Endothelial cell of umbilical vein (primary cell): Measurements from ENCODE around the gene SLC35F5. TPM values are rescaled to one million over a fixed set of nuclear protein-coding genes. Genes with fewer than 3 reads are reported as not detected.

ENCODE experiments used
- BruUV-seq: library from RNA; stranded (reverse); fragments of 400-500 nt; replicated peaks from 2 replicates; lab custom pipeline; 2021; lab: Mats Ljungman, UMichigan
- CTCF ChIA-PET: fragments of 300-600, 350-600 bp; sonication (Branson Sonifier 250); formaldehyde crosslinking; loops from one replicate; lab custom pipeline; 2021; ENCODE audit warnings: antibody characterized with exemption, inconsistent platforms; lab: Charles Lee
- POLR2A ChIA-PET: fragments of 300-600, 350-600 bp; sonication (Branson Sonifier 250); formaldehyde crosslinking; loops from one replicate; lab custom pipeline; 2021; ENCODE audit warnings: antibody characterized with exemption, inconsistent platforms; lab: Charles Lee
- DNase-seq: peaks from one replicate; pipeline ENCODE4 v3.0.0-alpha.2; 2011; ENCODE audit warnings: low read depth, low spot score
- FAIRE-seq: peaks from 2 replicates; lab custom pipeline; 2011; peaks lifted over from hg19 to GRCh38; lab: Jason Lieb, UNC
- H2AFZ ChIP-seq: 2 replicates; pipeline ENCODE4 v1.6.0; 2012; ENCODE audit warnings: low read depth, low read length, control low read depth, inconsistent platforms
- H3K27ac ChIP-seq: 2 replicates; pipeline ENCODE4 v1.5.1; 2011; ENCODE audit warnings: low read depth, mild to moderate bottlenecking, control low read depth, low read length, moderate library complexity; ENCODE audit not compliant: insufficient read depth
- H3K27me3 ChIP-seq, 2 experiments: 2 replicates each; pipeline versions ENCODE4 v1.6.0 to v1.6.1; 2011; ENCODE audit warnings: low read length in 2 of 2, mixed read lengths in 1 of 2; ENCODE audit not compliant: control insufficient read depth in 2 of 2, insufficient read depth in 2 of 2
- H3K36me3 ChIP-seq, 2 experiments: 2 replicates in 1 of 2; 3 replicates in 1 of 2; pipeline ENCODE4 v1.5.1; 2011; ENCODE audit warnings: low read length in 2 of 2, mild to moderate bottlenecking in 1 of 2, moderate library complexity in 1 of 2; ENCODE audit not compliant: control insufficient read depth in 2 of 2, insufficient read depth in 2 of 2; ENCODE audit errors: extremely low read depth in 1 of 2
- H3K4me1 ChIP-seq: 3 replicates; pipeline ENCODE4 v1.5.1; 2011; ENCODE audit warnings: mild to moderate bottlenecking, low read length; ENCODE audit not compliant: control insufficient read depth, insufficient read depth; ENCODE audit errors: extremely low read depth
- H3K4me2 ChIP-seq: 2 replicates; pipeline ENCODE4 v1.6.1; 2011; ENCODE audit warnings: low read length, control low read depth, mixed read lengths; ENCODE audit not compliant: insufficient read depth
- H3K4me3 ChIP-seq, 3 experiments: fragments of 200-600 bp in 1 of 3; sonication (generic), shearing (Covaris generic) in 1 of 3; replicated peaks in 1 of 3; 2 replicates each; pipeline ENCODE4 v1.5.1; 2011 to 2016; ENCODE audit warnings: control low read depth in 3 of 3, low read length in 3 of 3, mild to moderate bottlenecking in 2 of 3, inconsistent platforms in 1 of 3, low read depth in 1 of 3, moderate library complexity in 1 of 3; ENCODE audit not compliant: insufficient read depth in 1 of 3
- H3K79me2 ChIP-seq: 2 replicates; pipeline ENCODE4 v1.6.0; 2012; ENCODE audit warnings: low read length, inconsistent platforms; ENCODE audit not compliant: control insufficient read depth, insufficient read depth
- H3K9ac ChIP-seq: replicated peaks from 2 replicates; pipeline ENCODE3; 2011; ENCODE audit warnings: low read length, control low read depth; ENCODE audit not compliant: insufficient read depth; ENCODE audit errors: extremely low read depth
- H3K9me1 ChIP-seq: replicated peaks from 3 replicates; pipeline ENCODE4 v1.6.0; 2011; ENCODE audit warnings: mild to moderate bottlenecking, low read length; ENCODE audit not compliant: control insufficient read depth, insufficient read depth; ENCODE audit errors: extremely low read depth
- H3K9me3 ChIP-seq: replicated peaks from 2 replicates; pipeline ENCODE4 v1.5.1; 2012; ENCODE audit warnings: low read length, inconsistent platforms; ENCODE audit not compliant: control insufficient read depth, insufficient read depth
- H4K20me1 ChIP-seq: replicated peaks from 2 replicates; pipeline ENCODE3; 2011; ENCODE audit warnings: mild to moderate bottlenecking, low read length; ENCODE audit not compliant: control insufficient read depth, insufficient read depth; ENCODE audit errors: extremely low read depth
- EZH2 ChIP-seq: IDR thresholded peaks from 2 replicates; pipeline ENCODE4 v1.6.1; 2012; ENCODE audit warnings: borderline replicate concordance, low read depth, mild to moderate bottlenecking, moderate library complexity, low read length, inconsistent platforms; ENCODE audit not compliant: severe bottlenecking
- FOS ChIP-seq: IDR thresholded peaks from 2 replicates; pipeline ENCODE4 v1.6.1; 2011; ENCODE audit warnings: mild to moderate bottlenecking, low read length, moderate library complexity, borderline replicate concordance; ENCODE audit not compliant: insufficient read depth
- GATA2 ChIP-seq: IDR thresholded peaks from 2 replicates; pipeline ENCODE4 v1.7.0; 2011; ENCODE audit warnings: low read depth, mild to moderate bottlenecking, moderate library complexity, mixed read lengths, low read length; ENCODE audit not compliant: insufficient read length, insufficient read depth
- JUN ChIP-seq: IDR thresholded peaks from 2 replicates; pipeline ENCODE4 v1.6.1; 2011; ENCODE audit warnings: borderline replicate concordance, low read depth; ENCODE audit not compliant: insufficient read length, insufficient read depth
- MYC ChIP-seq: IDR thresholded peaks from one replicate; pipeline ENCODE4 v1.6.1; 2011; ENCODE audit warnings: mild to moderate bottlenecking, low read depth, low read length
- POLR2A ChIP-seq: IDR thresholded peaks from 2 replicates; pipeline ENCODE4 v1.6.1; 2012; ENCODE audit warnings: low read depth, mild to moderate bottlenecking, control low read depth, low read length
- POLR2AphosphoS5 ChIP-seq: IDR thresholded peaks from 2 replicates; pipeline ENCODE4 v1.6.1; 2012; ENCODE audit warnings: low read depth, mild to moderate bottlenecking, control low read depth, low read length, moderate library complexity; ENCODE audit not compliant: insufficient read depth
- dilution Hi-C: fragments of 300-500 bp; cut with MboI; formaldehyde crosslinking; loops from one replicate; pipeline ENCODE4 v1.15.0; 2019; ENCODE audit warnings: low sequenced_read_pairs; ENCODE audit not compliant: extremely low pct_ligation_motif_present
- intact Hi-C: fragments of 100-400 bp; cut with micrococcal nuclease; formaldehyde crosslinking; loops from one replicate; pipeline ENCODE4 v1.10.0; 2022
- polyA plus RNA-seq, 4 experiments: library from polyadenylated mRNA; depleted of rRNA in 3 of 4; stranded (reverse) in 3 of 4; unstranded in 1 of 4; fragments of >200 nt; gene quantifications; 2 replicates each; pipeline versions ENCODE4 v1.2.1 to v1.2.3, GENCODE V29; 2011 to 2012; ENCODE audit warnings: missing spikeins in 1 of 4
- total RNA-seq: library from RNA; stranded (reverse); gene quantifications from 2 replicates; pipeline ENCODE4 v1.2.3, GENCODE V29; 2021
- TF ChIP-seq, protein P1 (sequence below), 2 donors: IDR thresholded peaks; 1 replicate in 1 of 2; 2 replicates in 1 of 2; pipeline ENCODE4 v1.5.1; 2011; ENCODE audit warnings: low read length in 2 of 2, mild to moderate bottlenecking in 2 of 2, moderate library complexity in 2 of 2, control low read depth in 1 of 2, inconsistent platforms in 1 of 2, low read depth in 1 of 2; ENCODE audit not compliant: insufficient read depth in 1 of 2; ENCODE audit errors: extremely low read depth in 1 of 2
- TF ChIP-seq, protein P2 (sequence below): IDR thresholded peaks from 2 replicates; pipeline ENCODE4 v1.6.1; 2011; ENCODE audit not compliant: insufficient read depth, insufficient read length

SLC35F5 gene
- total and polyA plus RNA-seq, 2 donors (not counting 3 experiments of a cell fraction or from before 2014, with no cell fraction given), result 22.4 to 51.1 TPM

DNA sequence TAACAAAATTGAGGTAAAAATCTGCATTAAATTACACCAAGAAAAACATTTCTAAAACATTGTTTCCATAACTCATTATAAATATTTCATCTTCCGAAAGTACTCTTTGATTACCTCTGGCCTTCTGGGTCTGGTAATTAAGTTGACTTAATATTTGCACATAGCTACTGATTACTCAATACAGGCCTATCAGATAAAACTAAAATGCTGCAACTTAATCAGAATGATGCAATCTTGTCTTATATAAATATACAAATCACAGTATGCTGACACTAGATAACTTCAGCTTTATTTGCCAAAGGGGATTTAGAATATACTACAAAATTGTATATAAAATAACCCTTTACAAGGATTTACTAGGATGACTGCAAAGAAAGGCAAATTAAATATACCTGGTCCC is 49.3 kb downstream of the SLC35F5 start:
- no peak for FAIRE-seq
- no TSS peak for BruUV-seq

More for the DNA sequence above, 49.3 kb downstream of the SLC35F5 start:
- Histone ChIP-seq H3K4me1 (no peaks in the 10 kb centered on the region), H3K27ac (no peak overlapping the region), H4K20me1 (no peaks in the 10 kb centered on the region), H2AFZ (no peak overlapping the region), H3K4me3 (no peak overlapping the region), H3K36me3 (peaks cover 0 to 2% of the 10 kb centered on the region in 2 experiments), H3K9ac (no peak overlapping the region), H3K79me2 (no peaks in the 10 kb centered on the region), H3K27me3 (no peaks in the 10 kb centered on the region), H3K9me3 (no peaks in the 10 kb centered on the region), H3K9me1 (no peaks in the 10 kb centered on the region), H3K4me2 (no peak overlapping the region)
- dilution Hi-C loops, result no loop called here
- POLR2A ChIA-PET, result no interaction called here
- intact Hi-C loops, result no loop called here
- CTCF ChIA-PET, result interaction anchor here (2.8 kb wide), 1 partner anchor 12 kb away, joined by 9 read pairs; no protein-coding TSS in a partner anchor
- no peak for TF ChIP-seq FOS
- TF ChIP-seq, protein P1, sequence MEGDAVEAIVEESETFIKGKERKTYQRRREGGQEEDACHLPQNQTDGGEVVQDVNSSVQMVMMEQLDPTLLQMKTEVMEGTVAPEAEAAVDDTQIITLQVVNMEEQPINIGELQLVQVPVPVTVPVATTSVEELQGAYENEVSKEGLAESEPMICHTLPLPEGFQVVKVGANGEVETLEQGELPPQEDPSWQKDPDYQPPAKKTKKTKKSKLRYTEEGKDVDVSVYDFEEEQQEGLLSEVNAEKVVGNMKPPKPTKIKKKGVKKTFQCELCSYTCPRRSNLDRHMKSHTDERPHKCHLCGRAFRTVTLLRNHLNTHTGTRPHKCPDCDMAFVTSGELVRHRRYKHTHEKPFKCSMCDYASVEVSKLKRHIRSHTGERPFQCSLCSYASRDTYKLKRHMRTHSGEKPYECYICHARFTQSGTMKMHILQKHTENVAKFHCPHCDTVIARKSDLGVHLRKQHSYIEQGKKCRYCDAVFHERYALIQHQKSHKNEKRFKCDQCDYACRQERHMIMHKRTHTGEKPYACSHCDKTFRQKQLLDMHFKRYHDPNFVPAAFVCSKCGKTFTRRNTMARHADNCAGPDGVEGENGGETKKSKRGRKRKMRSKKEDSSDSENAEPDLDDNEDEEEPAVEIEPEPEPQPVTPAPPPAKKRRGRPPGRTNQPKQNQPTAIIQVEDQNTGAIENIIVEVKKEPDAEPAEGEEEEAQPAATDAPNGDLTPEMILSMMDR (IDR thresholded peaks at IDR 0.05; ENCODE audit: extremely low read depth in 1 of 2, insufficient read depth in 1 of 2, low read depth in 1 of 2, low read length in 2 of 2), result no peak
- TF ChIP-seq POLR2A, result no peak
- no peak for TF ChIP-seq POLR2AphosphoS5
- TF ChIP-seq, protein P2, sequence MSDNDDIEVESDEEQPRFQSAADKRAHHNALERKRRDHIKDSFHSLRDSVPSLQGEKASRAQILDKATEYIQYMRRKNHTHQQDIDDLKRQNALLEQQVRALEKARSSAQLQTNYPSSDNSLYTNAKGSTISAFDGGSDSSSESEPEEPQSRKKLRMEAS, result no peak
- TF ChIP-seq GATA2, result no peak
- TF ChIP-seq MYC, result no peak
- TF ChIP-seq EZH2, result no peak
- TF ChIP-seq JUN, result no peak
- no peak for DNase-seq
